ENCODE data around the gene HMGXB4.

The HMGXB4 gene

GRCh38 chr22:35258191-35258988 is 1.1 kb downstream of the HMGXB4 start:
- DNase-seq (ENCODE audit: low read depth), result no peak

- DNase-seq (ENCODE audit: low read depth), result no peak
Observed at GRCh38 chr22:35264986-35265385, 7.7 kb downstream of the HMGXB4 start.

- no peak for DNase-seq (ENCODE audit: low read depth)
Observed at GRCh38 chr22:35266277-35266676, 9.0 kb downstream of the HMGXB4 start.

- no peak for DNase-seq (ENCODE audit: low read depth)
Observed at GRCh38 chr22:35269630-35270029, 12.3 kb downstream of the HMGXB4 start.

GRCh38 chr22:35274154-35274871 is 17.0 kb downstream of the HMGXB4 start:
- DNase-seq (ENCODE audit: low read depth), result no peak

- no peak for DNase-seq (ENCODE audit: low read depth)
Observed at GRCh38 chr22:35275580-35275979, 18.3 kb downstream of the HMGXB4 start.

GRCh38 chr22:35276019-35276418 is 18.7 kb downstream of the HMGXB4 start:
- DNase-seq (ENCODE audit: low read depth), result no peak

GRCh38 chr22:35288116-35288515 is 30.8 kb downstream of the HMGXB4 start:
- DNase-seq (ENCODE audit: low read depth), result no peak

GRCh38 chr22:35292786-35293185 is 35.5 kb downstream of the HMGXB4 start:
- DNase-seq (ENCODE audit: low read depth), result no peak

- no peak for DNase-seq (ENCODE audit: low read depth)
Observed at GRCh38 chr22:35296051-35296450, 38.8 kb downstream of the HMGXB4 start.

- no peak for DNase-seq (ENCODE audit: low read depth)
Observed at GRCh38 chr22:35299217-35299672, 42.0 kb downstream of the HMGXB4 start.

- DNase-seq (ENCODE audit: low read depth), result peak; percentile 99
Observed at GRCh38 chr22:35299673-35300499, 42.6 kb downstream of the HMGXB4 start, which contains the start of gene TOM1. TOM1 (plus strand) TSS chr22:35299894; CDS start chr22:35299929, 35 bp downstream.

GRCh38 chr22:35301372-35301874 is 44.1 kb downstream of the HMGXB4 start:
- peak; percentile 95 for DNase-seq (ENCODE audit: low read depth)

- no peak for DNase-seq (ENCODE audit: low read depth)
Observed at GRCh38 chr22:35303029-35303624, 45.8 kb downstream of the HMGXB4 start.

- no peak for DNase-seq (ENCODE audit: low read depth)
Observed at GRCh38 chr22:35305525-35306070, 48.3 kb downstream of the HMGXB4 start.

- no peak for DNase-seq (ENCODE audit: low read depth)
Observed at GRCh38 chr22:35306350-35306967, 49.2 kb downstream of the HMGXB4 start.

GRCh38 chr22:35307372-35307771 is 50.1 kb downstream of the HMGXB4 start:
- DNase-seq (ENCODE audit: low read depth), result no peak

GRCh38 chr22:35307892-35308291 is 50.6 kb downstream of the HMGXB4 start:
- no peak for DNase-seq (ENCODE audit: low read depth)

- no peak for DNase-seq (ENCODE audit: low read depth)
Observed at GRCh38 chr22:35308480-35309021, 51.3 kb downstream of the HMGXB4 start.
